Duodenal mucosa (tissue), 2 donors: ENCODE data around the gene RBBP8.

Experiments
- H3K27ac ChIP-seq: one replicate; pipeline ENCODE4 v1.7.0; 2013; ENCODE audit warnings: low read depth, low read length
- H3K27me3 ChIP-seq, 2 donors: one replicate each; pipeline ENCODE4 v1.7.0; 2013; ENCODE audit warnings: low read length in 2 of 2, control low read depth in 1 of 2; ENCODE audit not compliant: insufficient read depth in 2 of 2, control insufficient read depth in 1 of 2
- H3K36me3 ChIP-seq, 2 donors: one replicate each; pipeline ENCODE4 v1.7.0; 2013; ENCODE audit warnings: low read length in 2 of 2, control low read depth in 1 of 2; ENCODE audit not compliant: insufficient read depth in 2 of 2, control insufficient read depth in 1 of 2
- H3K4me1 ChIP-seq, 2 donors: one replicate each; pipeline ENCODE4 v1.7.0; 2013; ENCODE audit warnings: low read length in 2 of 2, control low read depth in 1 of 2; ENCODE audit not compliant: insufficient read depth in 2 of 2, control insufficient read depth in 1 of 2
- H3K4me3 ChIP-seq, 2 donors: one replicate each; pipeline ENCODE4 v1.7.0; 2013; ENCODE audit warnings: low read length in 2 of 2, low read depth in 1 of 2
- H3K9ac ChIP-seq, 2 donors: one replicate each; pipeline ENCODE4 v1.7.0; 2013; ENCODE audit warnings: low read length in 2 of 2, low read depth in 1 of 2
- H3K9me3 ChIP-seq, 2 donors: one replicate each; pipeline ENCODE4 v1.7.0; 2013; ENCODE audit warnings: low read length in 2 of 2, control low read depth in 1 of 2; ENCODE audit not compliant: control insufficient read depth in 1 of 2

RBBP8 gene

DNA sequence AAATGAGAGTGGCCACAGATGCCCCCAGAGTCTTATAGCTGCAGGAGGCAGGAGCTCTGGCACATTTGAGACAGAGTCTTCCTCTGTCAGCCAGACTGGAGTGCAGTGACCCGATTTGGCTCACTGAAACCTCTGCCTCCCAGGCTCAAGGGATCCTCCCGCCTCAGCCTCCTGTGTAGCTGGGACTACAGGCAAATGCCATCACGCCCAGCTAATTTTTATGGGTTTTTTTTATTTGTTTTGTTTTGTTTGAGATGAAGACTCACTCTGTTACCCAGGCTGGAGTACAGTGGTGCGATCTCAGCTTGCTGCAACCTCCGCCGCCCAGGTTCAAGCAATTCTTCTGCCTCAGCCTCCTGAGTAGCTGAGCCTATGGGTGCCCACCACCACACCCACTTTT lies 121.4 kb downstream of the RBBP8 start:
- H3K4me3 ChIP-seq: no peak overlapping the region
- no peaks in the 10 kb centered on the region for H3K9me3 ChIP-seq
- H3K4me1 ChIP-seq: no peaks in the 10 kb centered on the region
- H3K9ac ChIP-seq: no peak overlapping the region
- no peak overlapping the region for H3K27ac ChIP-seq
- H3K27me3 ChIP-seq: no peaks in the 10 kb centered on the region
- no peaks in the 10 kb centered on the region for H3K36me3 ChIP-seq

DNA sequence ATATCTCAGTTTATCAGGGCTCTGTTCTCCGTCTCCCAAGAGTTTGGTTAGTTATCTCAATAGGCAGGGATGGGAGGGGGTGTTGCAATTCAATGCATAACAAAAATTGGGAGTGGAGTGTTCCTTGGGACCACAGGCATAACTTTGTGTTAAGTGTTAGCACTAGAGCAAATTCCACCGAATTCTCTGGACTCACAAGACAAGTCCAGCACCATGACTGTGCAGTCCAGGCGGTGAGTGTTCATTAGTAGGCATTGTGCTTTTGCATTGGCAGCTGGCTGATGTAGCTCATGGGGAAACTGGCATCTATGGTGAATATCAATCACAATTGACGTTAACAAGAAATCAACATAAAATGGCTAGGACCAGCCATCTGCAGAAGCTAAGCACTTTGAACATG lies 123.2 kb downstream of the RBBP8 start:
- Histone ChIP-seq H3K4me3 (no peak overlapping the region), H3K9ac (no peak overlapping the region), H3K27me3 (no peaks in the 10 kb centered on the region), H3K36me3 (no peaks in the 10 kb centered on the region), H3K9me3 (no peaks in the 10 kb centered on the region), H3K27ac (no peak overlapping the region), H3K4me1 (no peaks in the 10 kb centered on the region)

- H3K4me3 ChIP-seq: no peak overlapping the region
- H3K27ac ChIP-seq: no peak overlapping the region
- H3K9ac ChIP-seq: no peak overlapping the region
- H3K36me3 ChIP-seq: no peaks in the 10 kb centered on the region
- H3K9me3 ChIP-seq: no peaks in the 10 kb centered on the region
- H3K4me1 ChIP-seq: no peaks in the 10 kb centered on the region
- H3K27me3 ChIP-seq: no peaks in the 10 kb centered on the region
Measured at GRCh38 chr18:23057096-23057495, 124.0 kb downstream of the RBBP8 start.

DNA sequence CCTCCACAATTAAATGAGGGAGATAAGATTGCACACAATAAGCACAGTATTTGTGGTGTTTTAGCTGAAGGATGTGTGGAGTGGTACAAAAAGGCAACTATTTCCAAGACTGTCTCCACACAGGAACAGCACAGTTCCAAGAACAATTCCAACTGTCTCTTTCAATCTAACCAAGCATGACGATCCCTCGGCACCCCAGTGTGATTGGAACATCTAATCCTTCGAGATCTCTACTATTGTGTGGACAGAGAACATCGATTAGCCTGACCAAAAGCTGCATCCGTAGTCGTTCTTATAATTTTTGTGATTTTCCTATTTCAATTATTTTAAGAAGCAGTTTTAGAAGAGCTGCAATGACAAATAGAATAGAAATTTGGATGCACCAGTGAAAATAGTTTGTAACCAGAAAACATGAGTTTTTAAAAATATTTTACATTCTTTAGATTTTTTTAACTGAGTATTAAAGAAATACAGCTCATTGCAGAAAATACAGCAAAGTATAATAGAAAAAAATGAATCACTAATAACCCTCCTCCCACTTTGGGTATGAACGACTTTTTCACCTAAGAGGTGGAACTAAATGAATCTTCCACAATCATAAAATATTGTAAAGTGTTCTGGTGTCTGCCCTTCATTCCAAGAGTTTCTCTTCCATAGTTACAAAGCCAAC lies 125.8 kb downstream of the RBBP8 start:
- Histone ChIP-seq H3K4me3 (no peak overlapping the region), H3K4me1 (no peaks in the 10 kb centered on the region), H3K9me3 (no peaks in the 10 kb centered on the region)

GRCh38 chr18:23059541-23060465 lies 126.7 kb downstream of the RBBP8 start:
- Histone ChIP-seq H3K36me3 (no peaks in the 10 kb centered on the region), H3K27ac (no peak overlapping the region), H3K9me3 (no peaks in the 10 kb centered on the region), H3K9ac (no peak overlapping the region), H3K4me3 (no peak overlapping the region), H3K4me1 (no peaks in the 10 kb centered on the region), H3K27me3 (no peaks in the 10 kb centered on the region)

More for the DNA sequence above, 125.8 kb downstream of the RBBP8 start:
- Histone ChIP-seq H3K36me3 (no peaks in the 10 kb centered on the region), H3K27me3 (no peaks in the 10 kb centered on the region), H3K27ac (no peak overlapping the region), H3K9ac (no peak overlapping the region)

DNA sequence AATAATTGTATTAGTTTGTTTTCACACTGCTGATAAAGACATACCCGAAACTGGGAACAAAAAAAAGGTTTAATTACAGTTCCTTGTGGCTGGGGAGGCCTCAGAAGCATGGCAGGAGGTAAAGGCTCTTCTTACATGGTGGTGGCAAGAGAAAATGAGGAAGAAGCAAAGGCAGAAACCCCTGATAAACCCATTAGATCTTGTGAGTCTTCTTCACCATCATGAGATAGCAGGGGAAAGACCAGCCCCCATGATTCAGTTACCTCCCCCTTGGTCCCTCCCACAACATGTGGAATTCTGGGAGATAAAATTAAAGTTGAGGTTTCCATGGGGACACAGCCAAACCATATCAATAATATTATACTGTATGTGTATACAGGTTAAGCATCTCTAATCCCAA lies 128.9 kb downstream of the RBBP8 start:
- Histone ChIP-seq H3K4me3 (no peak overlapping the region), H3K4me1 (no peaks in the 10 kb centered on the region)

GRCh38 chr18:23063502-23063901 lies 130.4 kb downstream of the RBBP8 start:
- H3K9me3 ChIP-seq: no peaks in the 10 kb centered on the region
- H3K4me3 ChIP-seq: no peak overlapping the region
- peaks cover 1 to 2% of the 10 kb centered on the region in 2 donors for H3K4me1 ChIP-seq
- no peak overlapping the region for H3K9ac ChIP-seq
- H3K36me3 ChIP-seq: no peaks in the 10 kb centered on the region
- H3K27ac ChIP-seq: no peak overlapping the region
- H3K27me3 ChIP-seq: no peaks in the 10 kb centered on the region

More for the DNA sequence above, 128.9 kb downstream of the RBBP8 start:
- H3K27me3 ChIP-seq: no peaks in the 10 kb centered on the region
- H3K27ac ChIP-seq: no peak overlapping the region
- no peaks in the 10 kb centered on the region for H3K36me3 ChIP-seq
- H3K9ac ChIP-seq: no peak overlapping the region
- no peaks in the 10 kb centered on the region for H3K9me3 ChIP-seq

DNA sequence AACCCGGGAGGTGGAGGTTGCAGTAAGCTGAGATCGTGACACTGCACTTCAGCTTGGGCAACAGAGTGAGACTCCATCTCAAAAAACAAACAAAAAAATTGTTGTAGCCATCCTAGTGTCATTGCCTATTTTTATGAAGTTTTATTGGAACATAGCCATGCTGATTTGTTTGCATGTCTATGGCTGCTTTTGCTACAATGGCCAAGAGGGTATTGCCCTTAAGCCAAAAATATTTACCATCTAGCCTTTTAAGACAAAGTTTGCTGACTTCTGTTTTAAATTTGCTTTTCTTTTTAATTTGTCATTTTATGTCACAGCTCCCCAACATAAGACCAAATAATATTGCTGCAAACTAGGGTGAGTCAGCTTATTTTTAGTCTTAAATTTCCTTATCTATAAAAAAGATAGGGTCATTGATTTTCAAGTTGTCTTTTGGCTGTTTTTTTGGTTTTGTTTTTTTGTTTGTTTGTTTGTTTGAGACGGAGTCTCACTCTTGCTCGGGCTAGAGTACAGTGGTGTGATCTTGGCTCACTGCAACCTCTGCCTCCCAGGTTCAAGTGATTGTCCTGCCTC lies 132.2 kb downstream of the RBBP8 start:
- H3K9me3 ChIP-seq: no peaks in the 10 kb centered on the region
- peaks cover 8 to 10% of the 10 kb centered on the region in 2 donors for H3K4me1 ChIP-seq
- H3K27me3 ChIP-seq: no peaks in the 10 kb centered on the region
- H3K36me3 ChIP-seq: no peaks in the 10 kb centered on the region
- H3K27ac ChIP-seq: no peak overlapping the region
- no peak overlapping the region for H3K4me3 ChIP-seq
- no peak overlapping the region for H3K9ac ChIP-seq

DNA sequence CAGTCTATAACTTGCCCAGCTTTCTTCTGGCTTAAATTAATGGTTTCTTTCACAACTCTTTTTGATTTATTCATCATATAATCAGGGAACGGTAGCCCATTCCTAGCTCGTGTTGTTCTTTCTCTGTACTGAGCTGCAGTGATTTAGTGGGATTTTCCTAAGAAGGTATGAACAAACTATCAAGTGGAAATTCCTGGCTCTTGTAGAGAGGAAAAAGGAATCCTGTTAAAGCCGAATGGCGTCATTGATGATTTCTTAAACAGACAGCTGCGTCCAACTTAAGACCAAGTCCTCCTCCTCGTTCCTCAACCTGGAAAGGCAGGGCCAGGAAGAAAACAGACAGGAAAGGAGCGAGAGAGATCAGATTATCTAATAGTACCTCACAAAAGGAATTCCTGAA lies 132.9 kb downstream of the RBBP8 start:
- H3K36me3 ChIP-seq: no peaks in the 10 kb centered on the region
- H3K27ac ChIP-seq: no peak overlapping the region
- H3K9me3 ChIP-seq: no peaks in the 10 kb centered on the region
- no peaks in the 10 kb centered on the region for H3K27me3 ChIP-seq
- no peak overlapping the region for H3K9ac ChIP-seq
- H3K4me3 ChIP-seq: no peak overlapping the region
- peaks cover 8 to 14% of the 10 kb centered on the region in 2 donors for H3K4me1 ChIP-seq

- H3K9ac ChIP-seq: no peak overlapping the region
- no peaks in the 10 kb centered on the region for H3K36me3 ChIP-seq
- H3K27ac ChIP-seq: no peak overlapping the region
- peaks cover 8 to 14% of the 10 kb centered on the region in 2 donors for H3K4me1 ChIP-seq
- H3K9me3 ChIP-seq: no peaks in the 10 kb centered on the region
- no peak overlapping the region for H3K4me3 ChIP-seq
- no peaks in the 10 kb centered on the region for H3K27me3 ChIP-seq
Measured at GRCh38 chr18:23066504-23067039, 133.4 kb downstream of the RBBP8 start.
